ENCODE data around the gene RBPMS2.

DNA sequence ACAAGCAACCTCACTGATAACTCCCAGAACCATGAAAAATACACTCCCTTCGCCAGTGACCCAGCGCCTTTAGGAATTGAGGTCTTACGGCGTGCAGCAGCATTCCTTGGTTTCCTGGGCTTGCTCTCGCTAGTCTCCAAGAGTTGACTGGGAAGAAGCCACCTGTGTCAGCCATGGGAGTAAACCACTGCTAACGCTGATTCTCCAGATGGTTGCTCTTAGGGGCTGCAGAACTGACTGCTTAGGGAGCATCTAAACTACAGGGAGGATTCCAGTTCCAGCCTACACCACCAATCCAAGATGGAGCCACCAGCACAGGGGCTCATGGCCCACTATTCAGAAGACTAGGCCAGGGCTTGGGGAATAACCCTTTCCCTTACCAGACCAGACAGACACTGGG lies 2.4 kb downstream of the RBPMS2 start:
- no peak for TF ChIP-seq POLR2A (IDR thresholded peaks at IDR 0.05)
- no peak for TF ChIP-seq CTCF (IDR thresholded peaks at IDR 0.05)

All from uterus (tissue), 2 donors.